IMR-90 (cell line): ENCODE data around the gene HSD17B7. TPM values are rescaled to one million over a fixed set of nuclear protein-coding genes. Genes with fewer than 3 reads are reported as not detected.

Experiments used
- ATAC-seq: fragments of 200-7000 bp; cut with Tn5 transposase; 2 replicates; pipeline ENCODE4 v1.9.1; 2020; ENCODE audit warnings: low read depth, mild to moderate bottlenecking, moderate library complexity
- BruUV-seq: library from RNA; stranded (reverse); fragments of 400-500 nt; replicated peaks from 2 replicates; lab custom pipeline; 2021; lab: Mats Ljungman, UMichigan
- CTCF ChIA-PET: fragments of 300-600 bp; formaldehyde crosslinking; extraction: SDS; loops from one replicate; lab custom pipeline; 2021; ENCODE audit warnings: antibody characterized with exemption; lab: Yijun Ruan, JAX
- POLR2A ChIA-PET: fragments of 300-600 bp; sonication (Branson Sonifier 250); formaldehyde crosslinking; loops from one replicate; lab custom pipeline; 2022; ENCODE audit warnings: antibody characterized with exemption; ENCODE audit not compliant: unreplicated experiment; lab: Charles Lee
- DNase-seq: peaks from one replicate; pipeline ENCODE4 v3.0.0; 2013
- H2AFZ ChIP-seq: replicated peaks from 2 replicates; pipeline ENCODE3; 2013; ENCODE audit warnings: low read length, mild to moderate bottlenecking; ENCODE audit not compliant: poor library complexity
- H2AK5ac ChIP-seq: 2 replicates; pipeline ENCODE4 v1.6.1; 2013; ENCODE audit warnings: low read depth, low read length, inconsistent platforms
- H2AK9ac ChIP-seq: replicated peaks from 2 replicates; pipeline ENCODE3; 2013; ENCODE audit warnings: mild to moderate bottlenecking, low read depth, low read length, moderate library complexity; ENCODE audit not compliant: poor library complexity
- H2BK120ac ChIP-seq: 2 replicates; pipeline ENCODE4 v1.6.1; 2013; ENCODE audit warnings: low read depth, low read length, inconsistent platforms
- H2BK15ac ChIP-seq: 3 replicates; pipeline ENCODE4 v1.6.1; 2013; ENCODE audit warnings: low read depth, low read length, inconsistent platforms
- H2BK20ac ChIP-seq: 2 replicates; pipeline ENCODE4 v1.6.1; 2013; ENCODE audit warnings: low read depth, mild to moderate bottlenecking, inconsistent platforms, low read length, moderate library complexity
- H2BK5ac ChIP-seq: 2 replicates; pipeline ENCODE4 v1.6.1; 2013; ENCODE audit warnings: mild to moderate bottlenecking, low read depth, low read length, inconsistent platforms; ENCODE audit not compliant: poor library complexity, severe bottlenecking
- H3K14ac ChIP-seq: replicated peaks from 2 replicates; pipeline ENCODE4 v1.6.1; 2013; ENCODE audit warnings: low read depth, low read length, inconsistent platforms
- H3K18ac ChIP-seq: 2 replicates; pipeline ENCODE4 v1.6.1; 2013; ENCODE audit warnings: low read depth, low read length, control low read depth
- H3K23ac ChIP-seq: 2 replicates; pipeline ENCODE4 v1.6.1; 2013; ENCODE audit warnings: low read depth, low read length, inconsistent platforms
- H3K27ac ChIP-seq: 2 replicates; pipeline ENCODE4 v1.5.1; 2013; ENCODE audit warnings: mild to moderate bottlenecking, control low read depth, low read length; ENCODE audit not compliant: insufficient read depth
- H3K27me3 ChIP-seq: 2 replicates; pipeline ENCODE4 v1.6.1; 2013; ENCODE audit warnings: low read length; ENCODE audit not compliant: control insufficient read depth, insufficient read depth
- H3K36me3 ChIP-seq: 2 replicates; pipeline ENCODE4 v1.6.1; 2013; ENCODE audit warnings: low read length, mixed read lengths; ENCODE audit not compliant: control insufficient read depth, insufficient read depth
- H3K4ac ChIP-seq: 2 replicates; pipeline ENCODE4 v1.6.1; 2013; ENCODE audit warnings: low read depth, low read length, inconsistent platforms
- H3K4me1 ChIP-seq: 2 replicates; pipeline ENCODE4 v1.6.1; 2013; ENCODE audit warnings: low read length, mixed read lengths; ENCODE audit not compliant: control insufficient read depth, insufficient read depth
- H3K4me2 ChIP-seq: 2 replicates; pipeline ENCODE4 v1.6.1; 2013; ENCODE audit warnings: low read depth, mild to moderate bottlenecking, control low read depth, low read length, moderate library complexity
- H3K4me3 ChIP-seq: 2 replicates; pipeline ENCODE4 v1.5.1; 2013; ENCODE audit warnings: low read depth, mild to moderate bottlenecking, control low read depth, low read length, moderate library complexity; ENCODE audit not compliant: insufficient read depth
- H3K56ac ChIP-seq: 2 replicates; pipeline ENCODE4 v1.6.1; 2013; ENCODE audit warnings: low read length, inconsistent platforms; ENCODE audit not compliant: insufficient read depth; ENCODE audit errors: extremely low read depth
- H3K79me1 ChIP-seq, 2 experiments: 2 replicates each; pipeline ENCODE4 v1.6.1; 2013; ENCODE audit warnings: low read length in 2 of 2, inconsistent platforms in 1 of 2, low read depth in 1 of 2
- H3K9ac ChIP-seq: 2 replicates; pipeline ENCODE4 v1.6.1; 2013; ENCODE audit warnings: low read depth, low read length, control low read depth
- H3K9me1 ChIP-seq: 2 replicates; pipeline ENCODE4 v1.6.1; 2013; ENCODE audit warnings: low read length, inconsistent platforms; ENCODE audit not compliant: insufficient read depth
- H3K9me3 ChIP-seq: 2 replicates; pipeline ENCODE4 v1.6.1; 2013; ENCODE audit warnings: low read length; ENCODE audit not compliant: control insufficient read depth, insufficient read depth
- H4K20me1 ChIP-seq: 2 replicates; pipeline ENCODE4 v1.6.1; 2013; ENCODE audit warnings: low read length, inconsistent platforms; ENCODE audit not compliant: insufficient read depth
- H4K5ac ChIP-seq: 2 replicates; pipeline ENCODE4 v1.6.1; 2013; ENCODE audit warnings: mild to moderate bottlenecking, low read depth, low read length, control low read depth
- H4K8ac ChIP-seq, 2 experiments: 2 replicates each; pipeline ENCODE4 v1.6.1; 2013; ENCODE audit warnings: low read depth in 2 of 2, low read length in 2 of 2, control low read depth in 1 of 2, inconsistent platforms in 1 of 2
- H4K91ac ChIP-seq: 2 replicates; pipeline ENCODE4 v1.6.1; 2013; ENCODE audit warnings: low read depth, low read length, inconsistent platforms; ENCODE audit not compliant: insufficient read depth
- BHLHE40 ChIP-seq: fragments of 150-350 bp; IDR thresholded peaks from 2 replicates; pipeline ENCODE4 v1.6.1; 2016; ENCODE audit warnings: mild to moderate bottlenecking, low read depth, low read length
- MXI1 ChIP-seq: IDR thresholded peaks from 2 replicates; pipeline ENCODE4 v1.6.1; 2012; ENCODE audit warnings: low read depth, mild to moderate bottlenecking, low read length, moderate library complexity, borderline replicate concordance
- POLR2A ChIP-seq: IDR thresholded peaks from 2 replicates; pipeline ENCODE4 v1.6.1; 2012; ENCODE audit warnings: mild to moderate bottlenecking, low read depth, low read length
- WGBS, 2 experiments: methylation state at CpG; one replicate each; pipeline versions ENCODE4 v1.1.5 to v1.1.7; 2013; ENCODE audit warnings: missing lambda C conversion rate in 2 of 2; ENCODE audit not compliant: insufficient read length in 1 of 2; ENCODE audit errors: extremely low coverage in 2 of 2; 5-methylcytosine and 5-hydroxymethylcytosine counted together
- dilution Hi-C: fragments of 300-500 bp; cut with HindIII; formaldehyde crosslinking; loops from one replicate; pipeline ENCODE4 v1.14.3; 2018; ENCODE audit warnings: low sequenced_read_pairs; ENCODE audit not compliant: unreplicated experiment
- in situ Hi-C: fragments of 300-500 bp; cut with MboI; formaldehyde crosslinking; loops from 3 replicates; pipeline ENCODE4 v1.14.3; 2019; ENCODE audit warnings: low sequenced_read_pairs, inconsistent platforms, mixed read lengths
- intact Hi-C: fragments of 100-400 bp; cut with micrococcal nuclease; formaldehyde crosslinking; loops from 2 replicates; pipeline ENCODE4 v1.10.0; 2022
- polyA plus RNA-seq, 3 experiments: library from polyadenylated mRNA; depleted of rRNA; stranded (reverse); fragments of >200 nt; gene quantifications; 2 replicates each; pipeline ENCODE4 v1.2.3, GENCODE V29; 2012; ENCODE audit warnings: low replicate concordance in 1 of 3
- total RNA-seq: library from RNA; depleted of rRNA; stranded (reverse); fragments of >200 nt; gene quantifications from 2 replicates; pipeline ENCODE4 v1.2.3, GENCODE V29; 2012
- TF ChIP-seq, protein P1 (sequence below): conservative IDR thresholded peaks from 2 replicates; pipeline ENCODE4 v1.5.1; 2012; ENCODE audit warnings: mild to moderate bottlenecking, low read depth, low read length, improper control_type of control experiment
- TF ChIP-seq, protein P2 (sequence below): fragments of 150-350 bp; IDR thresholded peaks from 2 replicates; pipeline ENCODE4 v1.6.1; 2017; ENCODE audit warnings: mild to moderate bottlenecking, antibody characterized with exemption, low read length, low read depth

The HSD17B7 gene
- total and polyA plus RNA-seq, 2 of the 4 experiments (the other 2 are of a cell fraction): 10.6 to 17.7 TPM

DNA sequence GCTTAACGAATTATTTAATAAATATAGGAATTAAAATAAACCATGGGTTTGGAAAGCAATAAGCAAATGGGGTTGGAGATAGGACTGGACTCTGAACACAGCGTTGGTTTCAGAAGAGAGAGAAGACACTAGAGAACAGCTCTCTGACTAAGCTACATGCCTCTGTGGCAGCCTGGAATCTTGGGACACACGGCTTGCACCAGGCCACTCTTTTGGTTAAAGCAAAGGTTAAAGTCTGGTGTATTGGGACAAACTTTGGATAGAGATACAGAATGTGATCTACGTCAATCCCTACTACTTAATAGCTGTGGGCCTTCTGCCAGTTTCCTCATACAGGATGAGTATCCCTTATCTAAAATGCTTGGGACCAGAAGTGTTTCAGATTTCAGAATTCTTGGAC, 49.7 kb upstream of the HSD17B7 start:
- Histone ChIP-seq H3K4me1 (peaks cover 10% of the 10 kb centered on the region), H3K56ac (no peak overlapping the region), H3K14ac (no peak overlapping the region), H2BK5ac (no peak overlapping the region), H3K9me3 (no peaks in the 10 kb centered on the region), H2AFZ (no peak overlapping the region), H2BK20ac (no peak overlapping the region), H4K20me1 (peaks cover 27% of the 10 kb centered on the region; the same call in 1 of the 2 replicates), H3K23ac (0 out of 2 replicates have a peak overlapping the region, but pooled peaks have one; percentile 35), H3K18ac (no peak overlapping the region), H3K9me1 (peaks cover 9% of the 10 kb centered on the region), H3K79me1 (peaks cover 26 to 46% of the 10 kb centered on the region in 2 experiments), H2AK5ac (no peak overlapping the region), H4K5ac (no peak overlapping the region), H3K36me3 (peaks cover 12% of the 10 kb centered on the region), H3K27ac (peak overlapping the region; percentile 84; the same call in 1 of the 2 replicates), H3K9ac (no peak overlapping the region), H3K27me3 (no peaks in the 10 kb centered on the region), H2BK15ac (no peak overlapping the region), H2AK9ac (no peak overlapping the region), H3K4ac (no peak overlapping the region), H4K91ac (no peak overlapping the region), H3K4me3 (no peak overlapping the region), H4K8ac (no peak overlapping the region), H2BK120ac (no peak overlapping the region), H3K4me2 (no peak overlapping the region)
- DNase-seq (peak; percentile 56), ATAC-seq (peak; percentile 93)
- dilution Hi-C loops (no loop called here), in situ Hi-C loops (no loop called here), intact Hi-C loops (no loop called here)
- POLR2A ChIA-PET: no interaction called here
- BruUV-seq: no TSS peak
- TF ChIP-seq BHLHE40: no peak
- TF ChIP-seq, protein P1, sequence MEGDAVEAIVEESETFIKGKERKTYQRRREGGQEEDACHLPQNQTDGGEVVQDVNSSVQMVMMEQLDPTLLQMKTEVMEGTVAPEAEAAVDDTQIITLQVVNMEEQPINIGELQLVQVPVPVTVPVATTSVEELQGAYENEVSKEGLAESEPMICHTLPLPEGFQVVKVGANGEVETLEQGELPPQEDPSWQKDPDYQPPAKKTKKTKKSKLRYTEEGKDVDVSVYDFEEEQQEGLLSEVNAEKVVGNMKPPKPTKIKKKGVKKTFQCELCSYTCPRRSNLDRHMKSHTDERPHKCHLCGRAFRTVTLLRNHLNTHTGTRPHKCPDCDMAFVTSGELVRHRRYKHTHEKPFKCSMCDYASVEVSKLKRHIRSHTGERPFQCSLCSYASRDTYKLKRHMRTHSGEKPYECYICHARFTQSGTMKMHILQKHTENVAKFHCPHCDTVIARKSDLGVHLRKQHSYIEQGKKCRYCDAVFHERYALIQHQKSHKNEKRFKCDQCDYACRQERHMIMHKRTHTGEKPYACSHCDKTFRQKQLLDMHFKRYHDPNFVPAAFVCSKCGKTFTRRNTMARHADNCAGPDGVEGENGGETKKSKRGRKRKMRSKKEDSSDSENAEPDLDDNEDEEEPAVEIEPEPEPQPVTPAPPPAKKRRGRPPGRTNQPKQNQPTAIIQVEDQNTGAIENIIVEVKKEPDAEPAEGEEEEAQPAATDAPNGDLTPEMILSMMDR: no peak
- TF ChIP-seq, protein P2, sequence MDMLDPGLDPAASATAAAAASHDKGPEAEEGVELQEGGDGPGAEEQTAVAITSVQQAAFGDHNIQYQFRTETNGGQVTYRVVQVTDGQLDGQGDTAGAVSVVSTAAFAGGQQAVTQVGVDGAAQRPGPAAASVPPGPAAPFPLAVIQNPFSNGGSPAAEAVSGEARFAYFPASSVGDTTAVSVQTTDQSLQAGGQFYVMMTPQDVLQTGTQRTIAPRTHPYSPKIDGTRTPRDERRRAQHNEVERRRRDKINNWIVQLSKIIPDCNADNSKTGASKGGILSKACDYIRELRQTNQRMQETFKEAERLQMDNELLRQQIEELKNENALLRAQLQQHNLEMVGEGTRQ: no peak
- no peak for TF ChIP-seq MXI1
- no peak for TF ChIP-seq POLR2A
- no CpG with 5 or more reads among the region's 4 CpGs for WGBS, 2 experiments
- CTCF ChIA-PET: interaction anchor here (1.0 kb wide), 1 partner anchor 10 kb away, joined by 4 read pairs; no protein-coding TSS in a partner anchor
